ENCODE results near the gene PPP1R27. TPM values are rescaled to one million over a fixed set of nuclear protein-coding genes. Genes with fewer than 3 reads are reported as not detected.

Gene PPP1R27
- total and polyA plus RNA-seq, 4 donors: 0.31 to 0.35 TPM; not detected in 2

GRCh38 chr17:81844887-81845286 lies 10.0 kb upstream of the PPP1R27 start:
- WGBS: 90% methylated on average over 13 of the region's 13 CpGs
- Histone ChIP-seq H3K9ac (ENCODE audit: low read depth in 1 of 2, low read length in 2 of 2) (no peak overlapping the region), H3K27ac (ENCODE audit: low read depth in 1 of 2, low read length in 2 of 2) (no peak overlapping the region), H3K9me3 (ENCODE audit: control insufficient read depth in 4 of 4, low read length in 3 of 4) (no peaks in the 10 kb centered on the region), H3K4me1 (ENCODE audit: control insufficient read depth in 4 of 4, insufficient read depth in 4 of 4, low read length in 3 of 4) (peaks cover 0 to 29% (median 19%) of the 10 kb centered on the region in 4 donors), H3K27me3 (ENCODE audit: control insufficient read depth in 4 of 4, insufficient read depth in 4 of 4, low read length in 3 of 4) (no peaks in the 10 kb centered on the region), H3K4me3 (ENCODE audit: low read depth in 1 of 3, low read length in 3 of 3) (no peak overlapping the region), H3K36me3 (ENCODE audit: control insufficient read depth in 4 of 4, insufficient read depth in 3 of 4, low read depth in 1 of 4, low read length in 3 of 4) (peaks cover 30 to 50% (median 35%) of the 10 kb centered on the region in 4 donors)
- no peak for TF ChIP-seq HNF4A (conservative IDR thresholded peaks at IDR 0.05)
- no peak for TF ChIP-seq NR2F2 (IDR thresholded peaks at IDR 0.05)
- TF ChIP-seq FOXA2 (IDR thresholded peaks at IDR 0.05): no peak
- DNase-seq (ENCODE audit: low spot score): no peak

DNA sequence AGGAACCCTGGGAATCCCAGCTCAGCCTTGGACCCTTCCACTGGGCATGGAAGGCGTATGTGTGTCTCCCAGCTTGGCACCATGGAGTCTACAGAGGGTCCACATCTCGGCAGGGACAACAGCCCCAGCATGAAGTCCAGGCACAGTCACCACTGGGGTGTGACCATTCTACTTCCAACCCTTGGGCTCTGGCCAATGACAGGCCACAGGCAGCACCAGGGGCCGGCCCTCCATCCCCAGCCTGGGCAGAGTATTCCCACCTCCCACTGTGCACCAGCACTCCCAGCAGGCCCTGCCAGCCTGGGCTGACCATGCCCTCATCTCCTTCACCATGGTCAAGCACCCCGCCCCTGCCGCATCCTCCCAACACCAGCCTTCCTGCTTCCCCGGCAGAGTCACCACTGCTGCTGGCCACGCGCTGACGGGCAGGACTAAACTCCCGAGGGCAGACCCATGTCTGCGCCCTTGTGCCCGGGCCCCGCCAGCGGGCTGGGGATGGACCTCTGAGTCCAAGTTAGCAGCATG lies 9.5 kb upstream of the PPP1R27 start:
- peaks cover 0 to 29% (median 19%) of the 10 kb centered on the region in 4 donors for H3K4me1 ChIP-seq (ENCODE audit: control insufficient read depth in 4 of 4, insufficient read depth in 4 of 4, low read length in 3 of 4)
- no peaks in the 10 kb centered on the region for H3K27me3 ChIP-seq (ENCODE audit: control insufficient read depth in 4 of 4, insufficient read depth in 4 of 4, low read length in 3 of 4)
- no peak overlapping the region for H3K4me3 ChIP-seq (ENCODE audit: low read depth in 1 of 3, low read length in 3 of 3)
- no peak overlapping the region for H3K27ac ChIP-seq (ENCODE audit: low read depth in 1 of 2, low read length in 2 of 2)
- DNase-seq (ENCODE audit: low spot score): no peak
- 94% methylated on average over 14 of the region's 14 CpGs for WGBS
- no peak overlapping the region for H3K9ac ChIP-seq (ENCODE audit: low read depth in 1 of 2, low read length in 2 of 2)
- no peaks in the 10 kb centered on the region for H3K9me3 ChIP-seq (ENCODE audit: control insufficient read depth in 4 of 4, low read length in 3 of 4)
- peaks cover 30 to 50% (median 35%) of the 10 kb centered on the region in 4 donors for H3K36me3 ChIP-seq (ENCODE audit: control insufficient read depth in 4 of 4, insufficient read depth in 3 of 4, low read depth in 1 of 4, low read length in 3 of 4)
- TF ChIP-seq FOXA1 (IDR thresholded peaks at IDR 0.05) (no peak), JUND (IDR thresholded peaks at IDR 0.05) (no peak), TAF1 (conservative IDR thresholded peaks at IDR 0.05) (no peak), REST (IDR thresholded peaks at IDR 0.05) (no peak)
- TF ChIP-seq, protein P1, sequence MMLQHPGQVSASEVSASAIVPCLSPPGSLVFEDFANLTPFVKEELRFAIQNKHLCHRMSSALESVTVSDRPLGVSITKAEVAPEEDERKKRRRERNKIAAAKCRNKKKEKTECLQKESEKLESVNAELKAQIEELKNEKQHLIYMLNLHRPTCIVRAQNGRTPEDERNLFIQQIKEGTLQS (IDR thresholded peaks at IDR 0.05): no peak
- TF ChIP-seq, protein P2, sequence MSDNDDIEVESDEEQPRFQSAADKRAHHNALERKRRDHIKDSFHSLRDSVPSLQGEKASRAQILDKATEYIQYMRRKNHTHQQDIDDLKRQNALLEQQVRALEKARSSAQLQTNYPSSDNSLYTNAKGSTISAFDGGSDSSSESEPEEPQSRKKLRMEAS (IDR thresholded peaks at IDR 0.05): no peak

- DNase-seq (ENCODE audit: low spot score): no peak
- TF ChIP-seq CTCF (IDR thresholded peaks at IDR 0.05; ENCODE audit: low read depth, low read length, missing input control) (no peak), EGR1 (IDR thresholded peaks at IDR 0.05; ENCODE audit: low read depth in 2 of 2) (no peak), NR2F2 (IDR thresholded peaks at IDR 0.05) (no peak), HNF4G (IDR thresholded peaks at IDR 0.05) (no peak), TAF1 (conservative IDR thresholded peaks at IDR 0.05) (no peak), YY1 (IDR thresholded peaks at IDR 0.05) (no peak), REST (IDR thresholded peaks at IDR 0.05) (no peak), SP1 (IDR thresholded peaks at IDR 0.05) (no peak), RAD21 (IDR thresholded peaks at IDR 0.05) (no peak), RXRA (IDR thresholded peaks at IDR 0.05) (no peak)
- TF ChIP-seq, protein P2 (IDR thresholded peaks at IDR 0.05): no peak
- no peak overlapping the region for H3K27ac ChIP-seq (ENCODE audit: low read depth in 1 of 2, low read length in 2 of 2)
These were observed 9.0 kb upstream of the PPP1R27 start for GRCh38 chr17:81843713-81844326.

More at GRCh38 chr17:81843713-81844326, 9.0 kb upstream of the PPP1R27 start:
- Histone ChIP-seq H3K36me3 (ENCODE audit: control insufficient read depth in 4 of 4, insufficient read depth in 3 of 4, low read depth in 1 of 4, low read length in 3 of 4) (peaks cover 30 to 50% (median 35%) of the 10 kb centered on the region in 4 donors), H3K27me3 (ENCODE audit: control insufficient read depth in 4 of 4, insufficient read depth in 4 of 4, low read length in 3 of 4) (no peaks in the 10 kb centered on the region), H3K4me3 (ENCODE audit: low read depth in 1 of 3, low read length in 3 of 3) (no peak overlapping the region), H3K9ac (ENCODE audit: low read depth in 1 of 2, low read length in 2 of 2) (no peak overlapping the region), H3K9me3 (ENCODE audit: control insufficient read depth in 4 of 4, low read length in 3 of 4) (no peaks in the 10 kb centered on the region), H3K4me1 (ENCODE audit: control insufficient read depth in 4 of 4, insufficient read depth in 4 of 4, low read length in 3 of 4) (peaks cover 0 to 29% (median 19%) of the 10 kb centered on the region in 4 donors)
- 94% methylated on average over 30 of the region's 30 CpGs for WGBS

All from liver (tissue), 9 donors.